Stomach (tissue), 9 donors: Measurements from ENCODE around the gene ATP8A2. TPM values are rescaled to one million over a fixed set of nuclear protein-coding genes. Genes with fewer than 3 reads are reported as not detected.

ENCODE experiments used
- DNase-seq, 2 donors: peaks; one replicate each; pipeline versions ENCODE4 v3.0.0 to v3.0.0-alpha.2; 2013 to 2019
- H3K27ac ChIP-seq, 5 donors: fragments of 200-600 bp in 4 of 5; sonication (generic) in 4 of 5; one replicate each; pipeline ENCODE4 v1.5.1; 2013 to 2019; ENCODE audit warnings: mild to moderate bottlenecking in 1 of 5, moderate library complexity in 1 of 5
- H3K27me3 ChIP-seq, 3 donors: fragments of 200-600 bp; sonication (generic); one replicate each; pipeline ENCODE4 v1.5.1; 2017 to 2019; ENCODE audit warnings: mixed run types in 1 of 3
- H3K36me3 ChIP-seq, 4 donors: fragments of 200-600 bp; sonication (generic); 1 replicate in 3 of 4; 2 replicates in 1 of 4; pipeline ENCODE4 v1.5.1; 2016 to 2019
- H3K4me1 ChIP-seq, 4 donors: fragments of 200-600 bp; sonication (generic); one replicate each; pipeline ENCODE4 v1.5.1; 2016 to 2019
- H3K4me3 ChIP-seq, 4 donors: fragments of 200-600 bp; sonication (generic) in 3 of 4; one replicate each; pipeline ENCODE4 v1.5.1; 2016 to 2019; ENCODE audit warnings: mild to moderate bottlenecking in 1 of 4
- H3K9me3 ChIP-seq, 4 donors: fragments of 200-600 bp; sonication (generic); one replicate each; pipeline ENCODE4 v1.5.1; 2016 to 2019
- CTCF ChIP-seq, 7 experiments: fragments of 450-650 bp in 4 of 7; fragments of 200-600 bp in 3 of 7; sonication (generic) in 3 of 7; IDR thresholded peaks; one replicate each; pipeline ENCODE4 v1.5.1; 2016 to 2019; ENCODE audit warnings: antibody characterized with exemption in 7 of 7, control low read depth in 2 of 7, mild to moderate bottlenecking in 1 of 7
- EP300 ChIP-seq: sonication (generic); formaldehyde crosslinking; IDR thresholded peaks from one replicate; pipeline ENCODE4 v1.6.1; 2017; ENCODE audit warnings: antibody characterized with exemption
- POLR2A ChIP-seq, 4 donors: fragments of 450-650 bp; IDR thresholded peaks; one replicate each; pipeline ENCODE4 v1.6.1; 2016; ENCODE audit warnings: antibody characterized with exemption in 4 of 4, control low read depth in 2 of 4, mild to moderate bottlenecking in 1 of 4, moderate library complexity in 1 of 4
- POLR2AphosphoS5 ChIP-seq, 3 donors: sonication (generic); formaldehyde crosslinking; IDR thresholded peaks; one replicate each; pipeline ENCODE4 v1.6.1; 2016; ENCODE audit warnings: antibody characterized with exemption in 3 of 3
- WGBS, 5 donors: extraction: QIAGEN DNeasy Blood & Tissue Kit in 3 of 5; methylation state at CpG; one replicate each; pipeline versions ENCODE4 v1.1.5 to v1.1.7; 2013 to 2018; 5-methylcytosine and 5-hydroxymethylcytosine counted together
- intact Hi-C: fragments of 100-400 bp; cut with DNase I; formaldehyde crosslinking; loops from one replicate; pipeline ENCODE4 v1.15.1; 2023; ENCODE audit warnings: low total_unique reads
- polyA plus RNA-seq, 3 donors: library from polyadenylated mRNA; stranded (reverse); fragments of 200-250 nt; gene quantifications; one replicate each; pipeline ENCODE4 v1.2.3, GENCODE V29; 2013
- total RNA-seq, 5 donors: library from RNA; depleted of rRNA; stranded (reverse); fragments of >200 nt; gene quantifications; one replicate each; pipeline versions ENCODE4 v1.1.0 to v1.2.3, GENCODE V29; 2014 to 2016
- donor health status: healthy with polysubstance abuse.
- donor health status: Bipolar disorder and iron deficiency.
- donor health status: healthy.

Gene ATP8A2
- total and polyA plus RNA-seq, 8 donors: 0.12 to 3.5 (median 0.20) TPM; not detected in 3

- Histone ChIP-seq H3K27ac (no peak overlapping the region), H3K4me3 (no peak overlapping the region), H3K4me1 (peaks cover 0 to 6% (median 2%) of the 10 kb centered on the region in 4 donors), H3K36me3 (no peaks in the 10 kb centered on the region), H3K9me3 (no peaks in the 10 kb centered on the region), H3K27me3 (no peaks in the 10 kb centered on the region)
- TF ChIP-seq POLR2AphosphoS5 (IDR thresholded peaks at IDR 0.05) (no peak), POLR2A (IDR thresholded peaks at IDR 0.05) (no peak), CTCF (IDR thresholded peaks at IDR 0.05) (no peak), EP300 (no peak)
- 83 to 94% (median 91%) methylated on average over 6 of the region's 6 CpGs for WGBS, 5 donors
- intact Hi-C loops: no loop called here
- no peak for DNase-seq
Observed at GRCh38 chr13:25876247-25876646, 504.5 kb downstream of the ATP8A2 start.

GRCh38 chr13:25879466-25879865, 507.7 kb downstream of the ATP8A2 start:
- Histone ChIP-seq H3K4me1 (peaks cover 0 to 19% (median 8%) of the 10 kb centered on the region in 4 donors), H3K27me3 (no peaks in the 10 kb centered on the region), H3K36me3 (no peaks in the 10 kb centered on the region), H3K9me3 (no peaks in the 10 kb centered on the region), H3K4me3 (no peak overlapping the region), H3K27ac (no peak overlapping the region)
- 89 to 99% (median 95%) methylated on average over 5 of the region's 5 CpGs for WGBS, 5 donors
- TF ChIP-seq POLR2A (IDR thresholded peaks at IDR 0.05) (no peak), CTCF (IDR thresholded peaks at IDR 0.05) (no peak), POLR2AphosphoS5 (IDR thresholded peaks at IDR 0.05) (no peak), EP300 (no peak)
- intact Hi-C loops: no loop called here
- DNase-seq: no peak

- Histone ChIP-seq H3K4me1 (peaks cover 0 to 19% (median 9%) of the 10 kb centered on the region in 4 donors), H3K9me3 (no peaks in the 10 kb centered on the region), H3K36me3 (no peaks in the 10 kb centered on the region), H3K27me3 (no peaks in the 10 kb centered on the region), H3K4me3 (no peak overlapping the region), H3K27ac (no peak overlapping the region)
- no peak for DNase-seq
- WGBS, 5 donors: 53 to 78% (median 68%) methylated on average over 3 of the region's 3 CpGs
- intact Hi-C loops: no loop called here
- no peak for TF ChIP-seq EP300
- TF ChIP-seq CTCF (IDR thresholded peaks at IDR 0.05): no peak
- no peak for TF ChIP-seq POLR2A (IDR thresholded peaks at IDR 0.05)
- TF ChIP-seq POLR2AphosphoS5 (IDR thresholded peaks at IDR 0.05): no peak
Observed at GRCh38 chr13:25881136-25881926, 509.6 kb downstream of the ATP8A2 start.

GRCh38 chr13:25881971-25882451, 510.2 kb downstream of the ATP8A2 start:
- no peaks in the 10 kb centered on the region for H3K9me3 ChIP-seq
- intact Hi-C loops: no loop called here
- no peak for TF ChIP-seq POLR2A (IDR thresholded peaks at IDR 0.05)
- TF ChIP-seq POLR2AphosphoS5 (IDR thresholded peaks at IDR 0.05): no peak
- TF ChIP-seq CTCF (IDR thresholded peaks at IDR 0.05): no peak
- TF ChIP-seq EP300: no peak
- no peaks in the 10 kb centered on the region for H3K36me3 ChIP-seq
- no peak overlapping the region for H3K27ac ChIP-seq
- peak in 1 of 2 donors; percentile 71 for DNase-seq
- H3K4me1 ChIP-seq: peaks cover 0 to 19% (median 10%) of the 10 kb centered on the region in 4 donors
- no peaks in the 10 kb centered on the region for H3K27me3 ChIP-seq
- 15 to 25% (median 17%) methylated on average over 12 of the region's 12 CpGs for WGBS, 5 donors
- H3K4me3 ChIP-seq: no peak overlapping the region
